HG02763 (cell line): Measurements from ENCODE around the gene NFIB.

Source experiments
- ATAC-seq: cut with Tn5 transposase; IDR thresholded peaks from one replicate; pipeline ENCODE4 v1.9.1; 2021; ENCODE audit warnings: mild to moderate bottlenecking, moderate library complexity; ENCODE audit not compliant: unreplicated experiment

The NFIB gene

DNA sequence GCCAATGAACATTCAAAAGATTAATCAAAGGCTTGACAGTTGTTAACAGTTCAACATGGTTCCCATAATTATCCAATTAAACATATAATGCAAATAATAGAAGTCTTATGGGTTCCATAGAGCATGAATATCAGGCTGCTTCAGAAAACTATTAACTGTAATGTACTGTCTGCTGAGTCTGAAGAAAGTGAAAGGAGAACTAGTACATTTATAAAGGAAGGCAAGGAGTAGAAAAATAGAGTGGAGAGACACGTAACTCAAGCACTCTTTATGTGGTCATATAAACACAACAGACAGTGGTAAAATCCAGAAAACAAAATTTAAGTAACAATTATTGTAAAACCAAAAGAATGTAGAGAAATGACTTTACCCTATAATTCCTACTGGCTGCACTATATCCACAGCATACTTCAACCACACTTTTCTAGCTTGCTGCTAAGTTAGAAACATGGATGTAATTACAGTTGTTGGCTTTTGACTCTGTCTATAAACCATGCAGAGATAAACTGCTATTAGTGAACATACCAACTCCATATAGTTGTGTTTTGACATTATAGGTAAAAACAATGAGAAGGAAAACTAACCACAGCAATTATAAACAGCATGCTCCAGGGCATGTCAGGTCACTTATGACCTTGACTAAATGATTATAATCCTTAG, 32.7 kb downstream of the NFIB start:
- ATAC-seq = peak; percentile 56

- ATAC-seq = no peak
Observed at GRCh38 chr9:14279671-14280070, 34.3 kb downstream of the NFIB start.

DNA sequence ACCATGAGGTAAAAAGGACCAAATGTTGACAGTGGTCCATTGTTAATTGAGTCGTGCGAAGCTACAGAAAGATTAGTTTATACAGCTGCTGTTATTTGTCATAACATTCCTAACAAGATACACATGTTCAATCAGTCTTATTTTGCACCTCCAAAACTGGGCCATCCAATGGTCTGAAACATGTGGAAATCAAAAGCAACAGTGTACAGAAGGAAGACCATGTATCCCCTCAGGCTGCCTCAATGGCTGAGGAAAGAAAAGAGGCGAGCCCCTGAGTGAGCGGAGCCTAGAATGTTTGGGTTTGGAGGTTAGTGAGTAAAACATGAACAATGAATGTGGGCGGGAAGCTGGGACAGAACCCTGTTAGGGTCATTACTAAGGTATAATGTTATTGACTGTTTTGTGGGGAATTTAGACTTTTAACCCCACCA, 35.6 kb downstream of the NFIB start:
- no peak for ATAC-seq

- no peak for ATAC-seq
Observed at GRCh38 chr9:14277761-14278160, 36.2 kb downstream of the NFIB start.

GRCh38 chr9:14277244-14277643, 36.7 kb downstream of the NFIB start:
- no peak for ATAC-seq

DNA sequence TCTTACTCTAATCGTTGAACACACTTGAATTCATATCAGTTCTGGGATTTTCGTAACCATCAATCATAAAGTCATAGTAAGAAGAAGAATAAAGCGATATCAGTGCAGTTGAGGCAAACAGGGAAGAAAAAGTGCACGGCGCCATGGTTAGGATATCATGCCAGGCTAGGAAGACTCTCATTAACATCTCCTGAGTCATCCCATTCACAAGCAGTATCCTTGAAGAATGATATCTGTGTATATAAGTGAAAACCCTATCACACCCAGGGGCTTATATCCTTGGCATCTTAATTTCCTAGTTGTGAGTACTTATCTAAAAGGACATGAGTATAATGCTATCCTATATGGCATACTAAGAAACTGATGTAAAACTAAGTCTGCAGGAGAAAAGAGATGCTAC, 38.6 kb downstream of the NFIB start:
- no peak for ATAC-seq

DNA sequence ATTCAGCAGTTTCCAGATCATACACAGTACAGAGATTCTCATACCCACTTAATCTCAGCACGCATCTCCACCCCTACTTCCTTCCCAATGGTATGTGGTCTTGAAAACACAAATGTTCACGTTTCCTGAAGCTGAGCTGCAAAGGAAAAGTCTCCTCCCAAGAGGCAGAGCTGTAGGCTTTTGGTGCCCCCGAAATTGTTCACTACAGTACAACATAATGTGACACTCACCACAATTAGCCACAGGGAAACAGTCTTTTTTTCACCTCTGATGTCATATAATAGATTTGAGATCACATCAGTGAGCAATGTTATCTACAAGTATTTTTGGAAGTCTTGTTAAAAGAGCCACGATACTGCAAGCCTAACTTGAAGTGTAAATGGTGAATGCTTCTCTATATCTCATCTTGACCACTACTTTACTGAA, 40.2 kb downstream of the NFIB start:
- ATAC-seq = no peak

DNA sequence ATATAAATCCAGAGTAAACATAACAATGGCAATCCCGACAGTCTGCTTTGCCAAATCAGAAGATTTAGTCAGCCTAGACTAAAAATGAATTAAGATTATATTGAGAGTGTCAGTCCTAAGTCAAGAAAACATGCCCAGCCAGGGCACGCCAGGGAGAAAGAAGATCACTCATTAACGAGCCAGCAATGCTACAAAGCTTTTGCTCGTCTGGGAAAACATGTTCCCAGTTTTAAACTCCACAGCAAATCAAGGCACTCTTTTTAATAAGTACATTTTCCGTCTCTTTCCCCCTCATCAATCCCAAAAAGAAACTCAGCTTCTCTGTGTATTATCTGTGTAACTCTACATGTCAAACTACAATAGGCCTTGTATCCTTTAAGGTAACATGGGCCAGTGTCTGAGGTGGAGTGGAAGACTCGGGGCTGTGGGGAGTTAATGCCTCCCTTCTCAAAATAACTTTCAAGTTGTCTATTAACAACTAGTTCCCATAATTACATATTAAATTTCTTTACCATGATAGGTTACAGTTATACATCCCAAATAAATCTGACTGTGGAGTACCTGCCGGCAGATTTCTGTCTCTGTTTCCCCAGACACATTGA, 40.9 kb downstream of the NFIB start:
- ATAC-seq = no peak

GRCh38 chr9:14271093-14271673, 42.8 kb downstream of the NFIB start:
- ATAC-seq = no peak

DNA sequence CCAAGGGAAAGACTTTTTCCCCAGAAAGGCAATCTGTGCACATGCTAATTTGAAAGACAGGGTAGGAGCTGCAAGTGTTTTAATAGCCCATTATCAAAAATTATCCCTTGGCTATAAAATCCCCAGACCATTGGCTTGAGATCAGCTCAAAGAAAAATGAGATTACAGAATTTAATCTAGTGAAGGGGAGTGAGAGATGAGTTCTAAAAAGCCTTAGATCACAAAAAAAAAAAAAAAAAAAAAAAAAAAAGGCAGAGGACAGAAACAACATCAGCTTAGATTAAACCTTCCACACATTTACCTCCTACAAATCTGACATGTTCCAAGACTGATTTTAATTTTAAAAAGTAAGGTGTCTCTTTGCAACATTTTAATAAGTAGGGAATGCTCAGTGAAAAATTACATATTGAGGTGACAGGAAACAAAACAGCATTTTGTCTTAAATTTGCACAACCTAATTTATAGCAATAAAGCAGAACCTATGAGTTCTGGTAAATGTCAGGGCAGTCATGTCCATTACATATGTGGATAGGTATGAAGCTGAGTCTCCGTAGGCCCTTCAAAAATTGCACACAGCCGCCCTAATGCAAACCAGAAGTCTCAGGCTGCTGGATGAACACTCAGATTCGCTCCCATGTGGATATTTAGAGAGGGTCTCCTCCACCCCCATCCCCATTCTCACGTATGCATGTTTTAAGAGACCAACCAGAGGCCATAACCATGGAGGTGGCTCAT, 43.4 kb downstream of the NFIB start:
- ATAC-seq = no peak

GRCh38 chr9:14269916-14270315, 44.0 kb downstream of the NFIB start:
- ATAC-seq = no peak

GRCh38 chr9:14263707-14264483, 50.0 kb downstream of the NFIB start:
- ATAC-seq = no peak

DNA sequence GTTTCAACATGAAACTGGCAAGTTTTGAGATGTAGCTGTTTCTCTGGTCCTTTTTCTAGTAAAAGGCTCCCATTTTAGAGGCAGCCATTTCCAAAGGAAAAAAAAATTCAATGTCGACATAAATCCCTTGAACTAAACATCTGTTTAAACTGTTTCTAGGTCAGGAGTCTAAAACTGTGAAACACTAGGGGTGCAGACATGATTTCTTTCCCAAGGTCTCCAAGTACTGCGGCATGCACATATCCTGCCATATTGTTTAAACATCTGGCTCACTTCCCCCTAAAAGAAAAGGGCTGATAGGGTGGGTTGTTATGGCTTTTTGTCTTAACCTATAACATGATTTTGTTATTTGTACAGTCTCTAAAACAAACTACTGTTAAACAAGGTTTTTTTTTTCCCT, 51.1 kb downstream of the NFIB start:
- ATAC-seq = no peak

DNA sequence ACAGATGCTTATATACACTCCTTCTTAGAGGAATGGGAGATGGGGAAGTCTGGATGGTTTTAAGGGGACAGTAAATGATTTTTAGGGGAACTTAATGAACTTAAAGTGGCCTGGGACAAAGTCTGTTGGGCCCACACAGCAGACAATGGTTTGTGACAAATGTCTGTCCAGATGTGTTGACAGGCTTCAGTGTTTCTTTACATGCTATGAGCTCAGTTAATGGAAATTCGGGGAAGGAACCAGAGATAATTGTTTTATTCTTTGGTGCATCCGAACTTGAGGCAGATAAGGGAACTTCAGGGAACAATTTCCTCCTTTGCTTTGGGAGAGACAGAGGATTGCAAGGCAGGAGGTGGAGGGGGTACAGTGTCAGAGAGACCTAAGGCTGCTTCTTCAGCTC, 52.3 kb downstream of the NFIB start:
- no peak for ATAC-seq

- ATAC-seq = no peak
Observed at GRCh38 chr9:14260101-14260500, 53.8 kb downstream of the NFIB start.

- no peak for ATAC-seq
Observed at GRCh38 chr9:14258660-14259239, 55.2 kb downstream of the NFIB start.

- no peak for ATAC-seq
Observed at GRCh38 chr9:14258156-14258555, 55.8 kb downstream of the NFIB start.

- no peak for ATAC-seq
Observed at GRCh38 chr9:14256588-14256987, 57.4 kb downstream of the NFIB start.

GRCh38 chr9:14251154-14252071, 62.5 kb downstream of the NFIB start:
- ATAC-seq = no peak

DNA sequence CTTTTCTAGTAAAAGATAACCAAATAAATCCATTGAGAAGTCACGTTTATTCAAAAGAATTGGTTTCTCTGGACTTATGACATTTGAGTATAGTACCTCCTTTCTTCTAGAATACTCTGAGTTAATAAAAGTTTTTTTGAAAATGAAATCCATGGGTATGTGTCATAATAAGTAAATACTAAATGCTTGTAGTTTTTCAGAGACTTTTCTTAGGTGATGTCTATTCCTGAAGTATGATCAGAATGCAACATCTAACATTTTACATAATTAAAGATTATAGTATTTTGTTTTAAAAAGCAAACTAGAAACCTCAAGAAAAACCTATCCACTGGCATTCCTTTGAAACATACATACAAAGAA, 63.2 kb downstream of the NFIB start:
- no peak for ATAC-seq
